ENCODE measurements around the gene CCR6.

The CCR6 gene

GRCh38 chr6:167099707-167100106 is 23.2 kb upstream of the CCR6 start:
- no peak for DNase-seq (ENCODE audit: low read depth)
- no peak for TF ChIP-seq CTCF (conservative IDR thresholded peaks at IDR 0.05; ENCODE audit: low read depth, low read length)
- no peak overlapping the region for H3K4me3 ChIP-seq (ENCODE audit: low read depth, low read length)

GRCh38 chr6:167100241-167100674 is 22.6 kb upstream of the CCR6 start:
- H3K4me3 ChIP-seq (ENCODE audit: low read depth, low read length): no peak overlapping the region
- TF ChIP-seq CTCF (conservative IDR thresholded peaks at IDR 0.05; ENCODE audit: low read depth, low read length): no peak
- DNase-seq (ENCODE audit: low read depth): no peak

GRCh38 chr6:167102318-167102717 is 20.6 kb upstream of the CCR6 start:
- DNase-seq (ENCODE audit: low read depth): no peak
- H3K4me3 ChIP-seq (ENCODE audit: low read depth, low read length): no peak overlapping the region
- no peak for TF ChIP-seq CTCF (conservative IDR thresholded peaks at IDR 0.05; ENCODE audit: low read depth, low read length)

GRCh38 chr6:167103041-167103891 is 19.6 kb upstream of the CCR6 start:
- H3K4me3 ChIP-seq (ENCODE audit: low read depth, low read length): no peak overlapping the region
- TF ChIP-seq CTCF (conservative IDR thresholded peaks at IDR 0.05; ENCODE audit: low read depth, low read length): no peak
- no peak for DNase-seq (ENCODE audit: low read depth)

GRCh38 chr6:167104388-167104787 is 18.5 kb upstream of the CCR6 start:
- no peak overlapping the region for H3K4me3 ChIP-seq (ENCODE audit: low read depth, low read length)
- no peak for TF ChIP-seq CTCF (conservative IDR thresholded peaks at IDR 0.05; ENCODE audit: low read depth, low read length)
- no peak for DNase-seq (ENCODE audit: low read depth)

GRCh38 chr6:167105060-167105459 is 17.8 kb upstream of the CCR6 start:
- no peak overlapping the region for H3K4me3 ChIP-seq (ENCODE audit: low read depth, low read length)
- TF ChIP-seq CTCF (conservative IDR thresholded peaks at IDR 0.05; ENCODE audit: low read depth, low read length): no peak
- no peak for DNase-seq (ENCODE audit: low read depth)

GRCh38 chr6:167106406-167106805 is 16.5 kb upstream of the CCR6 start:
- H3K4me3 ChIP-seq (ENCODE audit: low read depth, low read length): no peak overlapping the region
- TF ChIP-seq CTCF (conservative IDR thresholded peaks at IDR 0.05; ENCODE audit: low read depth, low read length): no peak
- no peak for DNase-seq (ENCODE audit: low read depth)
